ENCODE measurements around the gene NUDCD3. TPM values are rescaled to one million over a fixed set of nuclear protein-coding genes. Genes with fewer than 3 reads are reported as not detected.

NUDCD3 gene
- total and polyA plus RNA-seq, 2 experiments from 2014 or later: 35.7 to 42.7 TPM

- Histone ChIP-seq H3K27me3 (ENCODE audit: insufficient read depth) (peaks cover 13% of the 10 kb centered on the region), H4K20me1 (replicated peaks; ENCODE audit: insufficient read depth) (no peaks in the 10 kb centered on the region), H3K4me1 (ENCODE audit: insufficient read depth) (no peaks in the 10 kb centered on the region), H3K36me3 (ENCODE audit: insufficient read depth) (no peaks in the 10 kb centered on the region), H3K27ac (ENCODE audit: low read depth) (no peak overlapping the region), H3K9me2 (ENCODE audit: insufficient read depth) (peaks cover 2% of the 10 kb centered on the region; the same call in 1 of the 2 replicates), H3F3A (replicated peaks; ENCODE audit: low read depth) (no peaks in the 10 kb centered on the region), H3K4me2 (no peak overlapping the region), H3K79me2 (replicated peaks; ENCODE audit: insufficient read depth) (no peaks in the 10 kb centered on the region), H2AFZ (no peak overlapping the region), H3K4me3 (no peak overlapping the region)
- Mint-ChIP-seq H3K9me3 (no peaks in the 10 kb centered on the region; the same call in 2 of the 3 replicates), H3K27ac (no peak overlapping the region), H3K4me3 (no peak overlapping the region), H3K27me3 (ENCODE audit: insufficient read depth, low read depth, poor library complexity) (peaks cover 14% of the 10 kb centered on the region), H3K36me3 (ENCODE audit: low read depth) (no peaks in the 10 kb centered on the region), H3K4me1 (peaks cover 14% of the 10 kb centered on the region)
- no peak for ATAC-seq
- no peak for TF ChIP-seq ZNF114 (CRISPR knock-in tag; IDR thresholded peaks at IDR 0.05)
- TF ChIP-seq CTCF (conservative IDR thresholded peaks at IDR 0.05; ENCODE audit: low read depth in 2 of 2): no peak
- TF ChIP-seq POLR2AphosphoS5 (IDR thresholded peaks at IDR 0.05; ENCODE audit: low read depth): no peak
- no peak for TF ChIP-seq ZNF462 (CRISPR knock-in tag; IDR thresholded peaks at IDR 0.05)
- no peak for TF ChIP-seq EZH2phosphoT487 (IDR thresholded peaks at IDR 0.05; ENCODE audit: unreplicated experiment)
- no peak for TF ChIP-seq JUNB (IDR thresholded peaks at IDR 0.05; ENCODE audit: unreplicated experiment)
- TF ChIP-seq ETS1 (IDR thresholded peaks at IDR 0.05): no peak
- no peak for TF ChIP-seq EZH2 (IDR thresholded peaks at IDR 0.05; ENCODE audit: low read depth, unreplicated experiment)
- no peak for TF ChIP-seq NANOG (IDR thresholded peaks at IDR 0.05; ENCODE audit: borderline replicate concordance)
- no peak for TF ChIP-seq REST (IDR thresholded peaks at IDR 0.05; ENCODE audit: unreplicated experiment)
- TF ChIP-seq ZNF331 (CRISPR knock-in tag; IDR thresholded peaks at IDR 0.05; ENCODE audit: low read depth): no peak
- TF ChIP-seq STAT1 (IDR thresholded peaks at IDR 0.05; ENCODE audit: unreplicated experiment): no peak
- no peak for TF ChIP-seq CREB1 (CRISPR knock-in tag; IDR thresholded peaks at IDR 0.05; ENCODE audit: low read depth)
- no peak for DNase-seq (ENCODE audit: low spot score)
Observed at GRCh38 chr7:44331682-44332081, 158.8 kb downstream of the NUDCD3 start.
